PC-9 (cell line): Measurements from ENCODE around the gene ARHGDIA.

Experiments used
- EZH2 ChIP-seq: fragments of 200-600 bp; sonication (generic); IDR thresholded peaks from 2 replicates; pipeline ENCODE4 v1.8.0; 2017; ENCODE audit warnings: antibody characterized with exemption, low read depth
- TF ChIP-seq, protein P1 (sequence below): fragments of 200-600 bp; sonication (generic); conservative IDR thresholded peaks from 2 replicates; pipeline ENCODE4 v1.6.1; 2017; ENCODE audit warnings: mixed run types, antibody characterized with exemption, mild to moderate bottlenecking, moderate library complexity

DNA sequence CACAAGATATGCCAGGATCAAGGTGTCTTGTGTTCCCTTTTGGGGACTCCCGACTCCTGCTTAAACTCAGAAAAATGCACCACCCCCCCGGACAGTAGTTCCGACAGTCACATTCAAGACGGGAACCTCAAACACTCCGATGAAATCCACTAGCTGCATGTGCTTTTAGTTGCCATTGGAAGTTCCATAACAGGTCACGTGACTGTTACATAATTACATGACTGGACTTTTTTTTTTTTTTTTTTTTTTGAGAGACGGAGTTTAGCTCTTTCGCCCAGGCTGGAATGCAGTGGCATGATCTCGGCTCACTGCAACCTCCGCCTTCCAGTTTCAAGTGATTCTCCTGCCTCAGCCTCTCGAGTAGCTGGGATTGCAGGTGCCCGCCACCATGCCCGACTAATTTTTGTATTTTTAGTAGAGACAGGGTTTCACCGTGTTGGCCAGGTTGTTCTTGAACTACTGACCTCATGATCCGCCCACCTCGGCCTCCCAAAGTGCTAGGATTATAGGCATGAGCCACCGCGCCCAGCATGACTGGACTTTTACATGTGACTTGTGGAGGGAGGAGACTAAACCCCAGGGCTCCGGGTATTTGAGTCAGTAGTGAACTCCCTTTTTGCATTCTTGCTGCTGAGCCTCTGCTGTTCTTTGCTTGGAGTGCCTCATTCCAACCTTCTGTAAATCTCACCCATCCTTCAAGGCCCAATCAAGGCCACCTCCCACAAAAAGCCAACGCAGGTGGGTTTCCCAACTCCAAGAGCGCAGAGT is 45.3 kb upstream of the ARHGDIA start:
- TF ChIP-seq, protein P1, sequence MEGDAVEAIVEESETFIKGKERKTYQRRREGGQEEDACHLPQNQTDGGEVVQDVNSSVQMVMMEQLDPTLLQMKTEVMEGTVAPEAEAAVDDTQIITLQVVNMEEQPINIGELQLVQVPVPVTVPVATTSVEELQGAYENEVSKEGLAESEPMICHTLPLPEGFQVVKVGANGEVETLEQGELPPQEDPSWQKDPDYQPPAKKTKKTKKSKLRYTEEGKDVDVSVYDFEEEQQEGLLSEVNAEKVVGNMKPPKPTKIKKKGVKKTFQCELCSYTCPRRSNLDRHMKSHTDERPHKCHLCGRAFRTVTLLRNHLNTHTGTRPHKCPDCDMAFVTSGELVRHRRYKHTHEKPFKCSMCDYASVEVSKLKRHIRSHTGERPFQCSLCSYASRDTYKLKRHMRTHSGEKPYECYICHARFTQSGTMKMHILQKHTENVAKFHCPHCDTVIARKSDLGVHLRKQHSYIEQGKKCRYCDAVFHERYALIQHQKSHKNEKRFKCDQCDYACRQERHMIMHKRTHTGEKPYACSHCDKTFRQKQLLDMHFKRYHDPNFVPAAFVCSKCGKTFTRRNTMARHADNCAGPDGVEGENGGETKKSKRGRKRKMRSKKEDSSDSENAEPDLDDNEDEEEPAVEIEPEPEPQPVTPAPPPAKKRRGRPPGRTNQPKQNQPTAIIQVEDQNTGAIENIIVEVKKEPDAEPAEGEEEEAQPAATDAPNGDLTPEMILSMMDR, result no peak
- no peak for TF ChIP-seq EZH2
